HS-5 (cell line): ENCODE measurements around the gene C8G.

ENCODE experiments used
- DNase-seq: peaks from one replicate; pipeline ENCODE4 v3.0.0-alpha.2; 2012; ENCODE audit warnings: low read depth

C8G gene

DNA sequence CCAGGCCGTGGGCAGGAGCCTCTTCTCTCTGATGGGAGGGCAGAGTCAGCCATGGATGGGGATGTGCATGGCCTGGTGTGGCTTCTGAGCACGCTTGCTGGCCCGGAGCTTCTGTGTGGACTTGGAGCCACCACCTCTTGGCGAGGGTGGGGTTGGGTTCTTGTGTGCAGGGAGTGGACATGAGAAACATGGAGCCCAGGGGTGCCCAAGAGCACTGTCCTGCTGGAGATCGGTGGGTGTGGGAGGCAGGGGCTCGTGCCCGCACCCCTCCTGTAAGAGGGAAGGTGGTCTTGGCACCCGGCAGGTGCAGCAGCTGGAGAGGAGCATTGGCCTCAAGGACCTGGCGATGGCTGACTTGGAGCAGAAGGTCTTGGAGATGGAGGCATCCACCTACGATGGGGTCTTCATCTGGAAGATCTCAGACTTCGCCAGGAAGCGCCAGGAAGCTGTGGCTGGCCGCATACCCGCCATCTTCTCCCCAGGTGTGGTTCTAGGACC, 24.3 kb upstream of the C8G start:
- no peak for DNase-seq

- DNase-seq = no peak
These were observed 23.7 kb upstream of the C8G start for GRCh38 chr9:136921307-136921706.

DNA sequence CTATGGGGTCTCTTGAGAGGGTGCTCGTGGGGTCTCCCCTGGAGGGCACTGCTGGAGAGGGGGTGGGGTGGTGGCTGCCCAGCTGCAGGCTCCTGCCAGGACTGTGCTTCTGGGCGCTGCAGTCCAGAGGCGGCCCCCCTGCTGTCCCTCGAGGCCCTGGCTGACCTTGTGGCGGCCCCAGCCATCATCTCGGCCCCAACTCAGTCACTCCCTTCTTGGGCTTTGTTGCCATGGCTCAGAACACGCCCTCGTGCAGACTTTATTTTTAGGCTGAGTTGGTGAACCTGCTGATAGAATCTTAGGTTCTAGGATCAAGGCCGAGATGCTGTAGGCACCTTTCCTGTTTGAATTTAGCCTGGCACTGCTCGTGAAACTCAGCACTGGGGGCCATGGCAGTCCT, 23.3 kb upstream of the C8G start:
- DNase-seq = no peak

- DNase-seq = no peak
These were observed 22.5 kb upstream of the C8G start for GRCh38 chr9:136922540-136922939.

DNA sequence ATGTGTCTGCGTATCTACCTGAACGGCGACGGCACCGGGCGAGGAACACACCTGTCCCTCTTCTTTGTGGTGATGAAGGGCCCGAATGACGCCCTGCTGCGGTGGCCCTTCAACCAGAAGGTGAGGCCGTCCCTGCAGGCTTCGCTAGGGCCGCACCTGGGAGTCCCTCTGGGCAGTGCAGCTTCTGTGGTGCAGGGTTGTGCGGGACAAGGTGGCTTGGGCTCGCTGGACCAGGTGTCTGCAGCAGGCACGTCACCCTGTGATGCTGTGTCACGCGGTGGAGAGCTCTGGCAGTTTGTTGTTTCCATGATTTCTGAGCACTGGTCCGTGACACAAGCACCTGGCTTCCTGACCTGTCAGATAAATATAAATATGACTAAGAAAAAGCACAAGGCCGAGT, 21.2 kb upstream of the C8G start:
- DNase-seq = no peak

DNA sequence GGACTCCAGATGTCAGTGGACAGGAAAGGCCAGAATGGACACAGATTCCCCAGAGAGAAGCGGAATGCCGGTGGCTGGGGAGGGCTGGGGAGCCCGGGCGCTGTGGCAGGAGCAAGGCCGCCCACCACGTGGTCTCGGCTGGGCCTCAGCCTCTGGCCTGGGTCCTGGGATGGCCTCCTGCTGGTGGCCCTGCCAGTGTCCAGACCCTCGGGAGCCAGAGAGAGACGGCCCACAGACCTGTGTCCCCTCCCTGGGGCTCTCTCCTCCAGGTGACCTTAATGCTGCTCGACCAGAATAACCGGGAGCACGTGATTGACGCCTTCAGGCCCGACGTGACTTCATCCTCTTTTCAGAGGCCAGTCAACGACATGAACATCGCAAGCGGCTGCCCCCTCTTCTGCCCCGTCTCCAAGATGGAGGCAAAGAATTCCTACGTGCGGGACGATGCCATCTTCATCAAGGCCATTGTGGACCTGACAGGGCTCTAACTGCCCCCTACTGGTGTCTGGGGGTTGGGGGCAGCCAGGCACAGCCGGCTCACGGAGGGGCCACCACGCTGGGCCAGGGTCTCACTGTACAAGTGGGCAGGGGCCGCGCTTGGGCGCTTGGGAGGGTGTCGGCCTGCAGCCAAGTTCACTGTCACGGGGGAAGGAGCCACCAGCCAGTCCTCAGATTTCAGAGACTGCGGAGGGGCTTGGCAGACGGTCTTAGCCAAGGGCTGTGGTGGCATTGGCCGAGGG, 19.5 kb upstream of the C8G start:
- DNase-seq = no peak

- DNase-seq = no peak
These were observed 18.8 kb upstream of the C8G start for GRCh38 chr9:136926154-136926704.

DNA sequence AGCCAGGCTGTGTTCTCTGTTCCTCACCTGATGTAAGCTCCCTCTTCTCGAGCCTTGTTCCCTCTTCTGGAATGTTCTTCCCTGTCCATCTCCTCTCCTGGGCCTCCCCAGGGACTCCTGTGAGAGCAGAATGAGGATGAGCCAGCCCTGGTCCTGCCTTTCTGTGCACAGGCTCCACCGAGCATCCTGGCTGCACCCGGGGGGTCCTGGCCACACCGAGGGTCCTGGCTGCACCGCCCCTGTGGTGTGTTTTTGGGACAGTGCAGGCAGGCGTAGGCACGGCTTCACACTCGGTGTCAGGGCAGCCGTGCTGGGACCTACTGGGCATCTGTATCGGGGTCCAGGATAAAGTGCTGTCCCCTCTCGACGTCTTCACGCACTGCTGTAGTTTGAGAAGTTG, 18.3 kb upstream of the C8G start:
- DNase-seq = no peak

DNA sequence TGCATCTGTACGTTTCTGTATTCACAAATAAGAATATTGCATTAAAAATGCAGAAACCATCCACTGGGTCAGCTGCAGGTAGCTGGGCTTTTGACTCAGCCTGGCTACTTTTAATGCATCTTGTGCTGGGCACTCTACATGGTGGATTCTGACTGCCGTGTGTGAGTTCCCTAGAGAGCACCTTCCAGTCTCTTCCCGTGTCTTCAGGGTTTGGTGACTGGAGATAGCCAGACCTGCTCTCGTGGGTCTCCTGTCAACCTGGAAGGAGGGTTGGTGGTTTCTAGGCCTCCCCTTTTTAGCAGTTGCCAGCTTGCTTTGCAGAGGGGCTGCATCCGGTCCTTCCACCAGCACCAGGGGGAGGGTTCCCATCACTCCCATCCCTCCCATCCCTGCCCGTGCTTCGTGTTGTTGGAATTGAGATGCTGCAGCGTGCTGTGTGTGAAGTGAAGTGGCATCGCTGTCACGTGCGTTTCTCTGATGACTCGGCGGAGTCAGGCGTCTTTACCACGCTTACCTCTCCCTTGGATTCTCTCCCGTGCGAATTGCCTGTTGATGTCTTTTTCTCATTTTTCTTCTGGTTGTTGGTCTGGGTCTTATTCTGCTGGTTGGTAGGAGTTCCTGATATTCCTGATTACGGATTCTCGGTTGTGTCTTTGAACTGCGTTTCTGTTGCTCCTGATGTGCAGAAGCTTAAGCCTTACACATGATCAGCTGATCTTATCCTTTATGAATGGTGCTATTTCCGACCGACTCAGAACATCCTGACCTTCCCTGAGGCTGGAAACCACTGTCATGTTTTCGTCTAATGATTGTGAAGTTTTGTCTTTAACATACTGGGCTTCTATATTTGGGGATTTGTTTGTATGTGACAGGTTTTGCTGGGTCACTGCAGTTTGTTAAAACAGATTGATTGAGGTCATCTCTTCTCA, 17.4 kb upstream of the C8G start:
- no peak for DNase-seq

DNA sequence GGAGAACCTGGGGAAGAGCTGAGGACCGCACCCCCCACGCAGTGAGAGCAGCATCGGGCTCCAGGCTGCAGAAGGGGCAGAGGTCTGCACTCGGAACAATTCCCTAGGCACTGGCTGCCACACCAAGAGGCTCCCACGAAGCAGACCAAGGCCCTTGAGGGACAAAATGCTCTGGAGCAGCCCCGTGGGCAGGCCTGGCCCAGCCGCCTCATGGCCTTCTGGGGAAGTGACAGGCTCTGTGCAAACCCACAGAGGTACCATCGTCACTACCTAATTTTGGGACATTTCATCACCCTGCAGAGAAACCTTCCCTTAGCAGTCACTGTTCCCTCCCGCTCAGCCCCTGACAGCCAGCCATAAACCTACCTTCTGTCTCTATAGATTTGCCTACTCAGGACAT, 16.5 kb upstream of the C8G start:
- DNase-seq = no peak

- DNase-seq = no peak
These were observed 15.0 kb upstream of the C8G start for GRCh38 chr9:136930014-136930413.

GRCh38 chr9:136931611-136932130, 13.4 kb upstream of the C8G start:
- no peak for DNase-seq

GRCh38 chr9:136934277-136934676, 10.8 kb upstream of the C8G start:
- DNase-seq = no peak

- DNase-seq = no peak
These were observed 9.4 kb upstream of the C8G start for GRCh38 chr9:136935651-136936050.

DNA sequence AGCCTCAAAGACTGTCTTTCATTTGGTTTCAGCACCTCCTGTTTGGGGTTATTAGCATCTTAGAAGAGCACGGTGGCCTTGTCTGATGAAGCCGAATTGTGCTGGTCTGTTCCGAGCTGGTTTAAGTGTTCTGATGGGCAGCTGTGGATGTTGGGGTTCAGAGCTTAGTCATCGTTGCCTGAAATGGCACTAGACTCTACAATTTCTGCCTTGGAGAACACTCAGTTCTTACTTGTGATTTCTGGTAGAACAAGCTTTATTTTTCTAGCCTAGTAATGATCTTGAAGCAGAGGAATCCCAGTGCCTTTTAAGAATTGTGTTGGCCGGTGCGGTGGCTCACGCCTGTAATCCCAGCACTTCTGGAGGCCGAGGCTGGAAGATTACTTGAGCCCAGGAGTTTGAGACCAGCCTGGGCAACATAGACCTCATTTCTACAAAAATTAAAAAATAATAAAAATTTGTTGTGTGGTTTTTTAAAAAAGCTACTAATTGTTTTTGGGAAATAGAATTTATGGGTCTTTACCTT, 8.3 kb upstream of the C8G start:
- no peak for DNase-seq

DNA sequence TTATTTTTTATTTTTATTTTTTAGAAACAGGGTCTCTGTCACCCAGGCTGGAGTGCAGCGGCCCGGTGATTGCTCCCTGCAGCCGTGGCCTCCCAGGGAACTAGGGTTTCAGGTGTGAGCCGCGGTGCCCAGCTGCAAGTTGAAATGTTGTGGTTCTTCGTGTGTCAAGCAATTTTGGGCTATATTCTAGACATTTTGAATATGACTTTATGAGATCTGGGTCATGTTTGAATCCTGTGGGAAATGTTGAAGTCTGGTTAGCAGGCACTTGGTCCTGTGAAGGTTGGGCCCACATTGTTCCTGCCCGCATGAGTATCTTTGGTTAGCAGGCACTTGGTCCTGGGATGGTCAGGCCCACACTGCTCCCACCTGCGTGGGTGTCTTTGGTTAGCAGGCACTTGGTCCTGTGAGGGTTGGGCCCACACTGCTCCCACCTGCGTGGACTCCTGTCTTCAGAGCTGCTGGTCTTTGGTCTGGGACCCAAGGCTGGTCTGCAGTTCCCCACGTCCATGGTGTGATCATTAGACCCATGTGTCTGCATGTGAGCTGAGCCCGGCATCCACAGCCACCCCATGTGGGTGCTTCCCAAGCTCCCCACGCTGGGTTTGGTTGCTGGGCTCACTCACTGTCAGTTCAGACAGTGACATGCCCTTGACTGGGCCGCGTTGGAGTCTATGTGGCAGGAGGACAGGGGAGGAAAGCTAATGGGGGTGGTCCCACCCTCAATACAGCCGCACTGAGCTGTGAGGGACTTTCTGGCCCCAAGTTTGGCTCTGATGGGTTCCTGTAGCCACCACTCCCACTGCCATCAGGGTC, 7.6 kb upstream of the C8G start:
- DNase-seq = no peak

DNA sequence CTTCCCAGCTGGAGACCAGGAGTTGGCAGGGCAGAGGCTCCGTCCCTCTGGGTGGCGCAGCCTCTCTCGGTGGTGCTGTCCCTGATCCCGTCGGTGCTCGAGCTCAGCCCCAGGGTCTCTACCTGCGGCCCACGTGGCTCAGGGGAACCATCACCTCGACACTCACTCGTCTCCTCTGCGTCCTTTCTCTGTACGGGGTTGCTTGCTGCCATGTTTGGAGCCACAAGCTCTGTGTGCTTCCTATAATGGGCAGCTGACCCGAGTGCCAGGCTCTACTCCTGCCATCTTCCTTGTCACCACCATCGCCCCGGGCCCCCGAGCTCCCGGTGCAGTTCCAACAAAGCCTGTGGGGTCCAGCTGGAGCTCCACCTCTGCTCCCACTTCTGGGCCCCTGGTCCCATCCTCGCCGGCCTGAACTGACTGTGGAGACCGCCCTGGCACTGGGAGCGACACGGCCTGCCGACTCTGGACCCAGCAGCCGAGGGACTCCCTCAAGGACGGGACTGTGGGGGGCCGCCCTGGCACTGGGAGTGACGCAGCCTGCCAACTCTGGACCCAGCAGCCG, 5.5 kb upstream of the C8G start:
- no peak for DNase-seq

DNA sequence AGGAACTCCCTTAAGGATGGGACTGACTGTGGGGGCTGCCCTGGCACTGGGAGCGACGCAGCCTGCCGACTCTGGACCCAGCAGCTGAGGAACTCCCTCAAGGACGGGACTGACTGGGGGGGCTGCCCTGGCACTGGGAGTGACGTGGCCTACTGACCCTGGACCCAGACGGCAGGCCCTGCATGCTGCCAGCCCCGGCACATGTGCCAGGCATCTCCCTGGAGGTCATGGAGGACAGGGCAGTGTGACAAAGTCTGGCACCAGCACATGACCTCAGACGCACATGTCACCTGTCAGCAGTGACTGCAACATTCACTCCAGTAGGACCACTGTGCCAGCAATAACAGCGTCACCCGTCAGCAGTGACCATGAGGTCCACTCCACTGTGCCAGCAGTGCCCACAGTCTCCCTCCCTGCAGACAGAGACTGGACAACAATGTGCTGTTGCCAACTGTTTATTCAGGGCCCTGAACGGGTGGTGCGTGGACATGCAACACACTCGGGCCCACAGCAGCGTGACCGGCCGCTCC, 5.0 kb upstream of the C8G start:
- DNase-seq = no peak

GRCh38 chr9:136940526-136941230, 4.4 kb upstream of the C8G start:
- no peak for DNase-seq
